H1 (cell line): ENCODE results near the gene DIPK2A. TPM values are rescaled to one million over a fixed set of nuclear protein-coding genes. Genes with fewer than 3 reads are reported as not detected.

Experiments used
- CTCF ChIA-PET: fragments of 300-600 bp; sonication (Branson Sonifier 250); formaldehyde crosslinking; loops from one replicate; lab custom pipeline; 2021; ENCODE audit not compliant: partially characterized antibody; lab: Charles Lee
- POLR2A ChIA-PET: fragments of 300-600 bp; sonication (Branson Sonifier 250); formaldehyde crosslinking; loops from one replicate; lab custom pipeline; 2021; ENCODE audit warnings: inconsistent platforms; ENCODE audit not compliant: partially characterized antibody; lab: Charles Lee
- DNase-seq, 2 experiments: peaks; one replicate each; pipeline versions ENCODE4 v3.0.0 to v3.0.0-alpha.2; 2010 to 2022; ENCODE audit warnings: low spot score in 2 of 2, low read depth in 1 of 2, mixed read lengths in 1 of 2
- FAIRE-seq: peaks from 2 replicates; lab custom pipeline; 2011; peaks lifted over from hg19 to GRCh38; lab: Jason Lieb, UNC
- H2AFZ ChIP-seq: 2 replicates; pipeline ENCODE4 v1.8.1; 2012; ENCODE audit warnings: low read length, inconsistent platforms
- H2AK5ac ChIP-seq: 2 replicates; pipeline ENCODE4 v1.6.1; 2013; ENCODE audit warnings: low read depth, low read length
- H2BK120ac ChIP-seq: replicated peaks from 2 replicates; pipeline ENCODE3; 2013; ENCODE audit warnings: low read depth, low read length, inconsistent platforms
- H2BK12ac ChIP-seq: 2 replicates; pipeline ENCODE4 v1.6.1; 2013; ENCODE audit warnings: low read depth, low read length
- H2BK15ac ChIP-seq: 2 replicates; pipeline ENCODE4 v1.6.1; 2013; ENCODE audit warnings: low read length
- H2BK20ac ChIP-seq: 2 replicates; pipeline ENCODE4 v1.6.1; 2013; ENCODE audit warnings: low read length
- H2BK5ac ChIP-seq: 2 replicates; pipeline ENCODE4 v1.6.1; 2013; ENCODE audit warnings: low read depth, low read length
- H3K14ac ChIP-seq: 2 replicates; pipeline ENCODE4 v1.6.1; 2013; ENCODE audit warnings: inconsistent platforms; ENCODE audit not compliant: insufficient read length
- H3K18ac ChIP-seq: 2 replicates; pipeline ENCODE4 v1.6.1; 2013; ENCODE audit warnings: low read length; ENCODE audit errors: extremely low read depth
- H3K23ac ChIP-seq: 2 replicates; pipeline ENCODE4 v1.6.1; 2013; ENCODE audit warnings: inconsistent platforms; ENCODE audit not compliant: insufficient read length
- H3K23me2 ChIP-seq: 2 replicates; pipeline ENCODE4 v1.6.1; 2013; ENCODE audit warnings: low read depth, low read length
- H3K27ac ChIP-seq: 2 replicates; pipeline ENCODE4 v1.6.1; 2011; ENCODE audit warnings: low read depth, low read length, inconsistent platforms
- H3K27me3 ChIP-seq, 4 experiments: replicated peaks in 1 of 4; 1 replicate in 1 of 4; 2 replicates in 3 of 4; pipeline versions ENCODE4 v1.6.1 to v1.8.1; 2011 to 2013; ENCODE audit warnings: low read length in 3 of 4, mild to moderate bottlenecking in 3 of 4, inconsistent platforms in 2 of 4, mixed read lengths in 2 of 4, moderate library complexity in 1 of 4; ENCODE audit not compliant: control insufficient read depth in 3 of 4, insufficient read depth in 3 of 4; ENCODE audit errors: extremely low read depth in 1 of 4
- H3K36me3 ChIP-seq, 4 experiments: 2 replicates each; pipeline versions ENCODE4 v1.6.1 to v1.8.1; 2011 to 2013; ENCODE audit warnings: mild to moderate bottlenecking in 4 of 4, low read length in 3 of 4, moderate library complexity in 2 of 4, control low read depth in 1 of 4, inconsistent platforms in 1 of 4; ENCODE audit not compliant: insufficient read depth in 4 of 4, control insufficient read depth in 2 of 4
- H3K4ac ChIP-seq: replicated peaks from 2 replicates; pipeline ENCODE3; 2013; ENCODE audit warnings: low read length, low read depth, mixed read lengths, inconsistent platforms; ENCODE audit not compliant: insufficient read length
- H3K4me1 ChIP-seq, 4 experiments: replicated peaks in 1 of 4; 1 replicate in 1 of 4; 2 replicates in 3 of 4; pipeline versions ENCODE4 v1.6.1 to v1.8.1; 2011 to 2013; ENCODE audit warnings: low read length in 3 of 4, inconsistent platforms in 2 of 4, mixed read lengths in 1 of 4; ENCODE audit not compliant: insufficient read depth in 4 of 4, control insufficient read depth in 3 of 4
- H3K4me2 ChIP-seq, 2 experiments: 2 replicates each; pipeline versions ENCODE4 v1.6.1 to v1.8.1; 2011 to 2013; ENCODE audit warnings: low read depth in 2 of 2, low read length in 2 of 2, control low read depth in 1 of 2, inconsistent platforms in 1 of 2, mild to moderate bottlenecking in 1 of 2; ENCODE audit not compliant: insufficient read depth in 1 of 2
- H3K4me3 ChIP-seq, 4 experiments: fragments of 200-600, 300-600 bp in 1 of 4; sonication (generic), shearing (Covaris generic), sonication (Bioruptor Twin) in 1 of 4; 2 replicates each; pipeline versions ENCODE4 v1.5.1 to v1.8.1; 2011 to 2016; ENCODE audit warnings: low read length in 4 of 4, low read depth in 3 of 4, control low read depth in 2 of 4, inconsistent platforms in 2 of 4, mild to moderate bottlenecking in 2 of 4, mixed read lengths in 1 of 4, moderate library complexity in 1 of 4; ENCODE audit not compliant: insufficient read depth in 2 of 4; ENCODE audit errors: extremely low read depth in 1 of 4
- H3K56ac ChIP-seq: replicated peaks from 2 replicates; pipeline ENCODE3; 2013; ENCODE audit warnings: low read depth, mild to moderate bottlenecking, mixed read lengths, low read length, inconsistent platforms; ENCODE audit not compliant: insufficient read length
- H3K79me1 ChIP-seq: 2 replicates; pipeline ENCODE4 v1.6.1; 2013; ENCODE audit warnings: low read depth, low read length, control low read depth
- H3K79me2 ChIP-seq, 2 experiments: 2 replicates each; pipeline versions ENCODE4 v1.6.1 to v1.8.1; 2012 to 2013; ENCODE audit warnings: low read length in 2 of 2, mild to moderate bottlenecking in 2 of 2, inconsistent platforms in 1 of 2; ENCODE audit not compliant: insufficient read depth in 2 of 2, control insufficient read depth in 1 of 2
- H3K9ac ChIP-seq, 4 experiments: replicated peaks in 1 of 4; 1 replicate in 1 of 4; 2 replicates in 3 of 4; pipeline versions ENCODE4 v1.6.1 to v1.8.1; 2011 to 2013; ENCODE audit warnings: low read depth in 3 of 4, low read length in 3 of 4, control low read depth in 2 of 4, mild to moderate bottlenecking in 2 of 4, moderate library complexity in 2 of 4, inconsistent platforms in 1 of 4; ENCODE audit errors: extremely low read depth in 1 of 4
- H3K9me3 ChIP-seq, 2 experiments: 2 replicates each; pipeline versions ENCODE4 v1.6.1 to v1.8.1; 2012 to 2013; ENCODE audit warnings: mild to moderate bottlenecking in 2 of 2, moderate library complexity in 2 of 2, control low read depth in 1 of 2, inconsistent platforms in 1 of 2, low read depth in 1 of 2, low read length in 1 of 2, mixed read lengths in 1 of 2; ENCODE audit not compliant: insufficient read depth in 2 of 2
- H4K20me1 ChIP-seq, 2 experiments: replicated peaks in 1 of 2; 2 replicates each; pipeline versions ENCODE3 to v1.8.1; 2011 to 2013; ENCODE audit warnings: inconsistent platforms in 2 of 2, low read length in 2 of 2, mild to moderate bottlenecking in 1 of 2; ENCODE audit not compliant: insufficient read depth in 2 of 2, control insufficient read depth in 1 of 2
- H4K5ac ChIP-seq: 2 replicates; pipeline ENCODE4 v1.6.1; 2013; ENCODE audit warnings: low read length, low read depth, mixed read lengths, inconsistent platforms; ENCODE audit not compliant: insufficient read length
- H4K8ac ChIP-seq: 2 replicates; pipeline ENCODE4 v1.8.0; 2013; ENCODE audit warnings: mild to moderate bottlenecking, moderate library complexity, low read length, inconsistent platforms; ENCODE audit not compliant: insufficient read depth; ENCODE audit errors: extremely low read depth
- H4K91ac ChIP-seq: replicated peaks from 2 replicates; pipeline ENCODE3; 2013; ENCODE audit warnings: low read length, mixed read lengths, inconsistent platforms; ENCODE audit not compliant: insufficient read length
- EZH2 ChIP-seq: fragments of 200-600 bp; sonication (generic); IDR thresholded peaks from 2 replicates; pipeline ENCODE4 v1.7.1; 2012; ENCODE audit warnings: low read depth, mild to moderate bottlenecking, moderate library complexity, low read length, inconsistent platforms; ENCODE audit not compliant: severe bottlenecking
- GABPA ChIP-seq: IDR thresholded peaks from 2 replicates; pipeline ENCODE4 v1.6.1; 2011; ENCODE audit warnings: mild to moderate bottlenecking, low read length, moderate library complexity, borderline replicate concordance; ENCODE audit not compliant: insufficient read depth
- KDM1A ChIP-seq: fragments of 200-600, 300-600 bp; sonication (generic); IDR thresholded peaks from 2 replicates; pipeline ENCODE4 v1.7.1; 2016; ENCODE audit warnings: mild to moderate bottlenecking, low read length, borderline replicate concordance
- KDM5A ChIP-seq: fragments of 200-600 bp; IDR thresholded peaks from 2 replicates; pipeline ENCODE4 v1.7.1; 2012; ENCODE audit warnings: mild to moderate bottlenecking, low read length, inconsistent platforms, mixed read lengths
- NANOG ChIP-seq: IDR thresholded peaks from 2 replicates; pipeline ENCODE4 v1.6.1; 2011; ENCODE audit warnings: low read length, low read depth, mild to moderate bottlenecking, inconsistent platforms; ENCODE audit not compliant: insufficient read depth, poor library complexity, severe bottlenecking
- POLR2A ChIP-seq, 2 experiments: IDR thresholded peaks; 1 replicate in 1 of 2; 2 replicates in 1 of 2; pipeline ENCODE4 v1.6.1; 2011; ENCODE audit warnings: low read depth in 2 of 2, low read length in 2 of 2, mild to moderate bottlenecking in 2 of 2; ENCODE audit errors: control extremely low read depth in 1 of 2
- RBBP5 ChIP-seq: IDR thresholded peaks from 2 replicates; pipeline ENCODE4 v1.7.1; 2012; ENCODE audit warnings: low read depth, mild to moderate bottlenecking, inconsistent platforms, low read length, moderate library complexity, borderline replicate concordance
- SRF ChIP-seq: IDR thresholded peaks from 2 replicates; pipeline ENCODE4 v1.6.1; 2011; ENCODE audit warnings: mild to moderate bottlenecking, low read depth, low read length, moderate library complexity
- TAF1 ChIP-seq: IDR thresholded peaks from 2 replicates; pipeline ENCODE4 v1.6.1; 2011; ENCODE audit warnings: mild to moderate bottlenecking, low read depth, low read length
- TAF7 ChIP-seq: optimal IDR thresholded peaks from 2 replicates; pipeline ENCODE3; 2011; ENCODE audit warnings: low read depth, mild to moderate bottlenecking, inconsistent platforms, low read length, moderate library complexity, borderline replicate concordance
- whole genome bisulfite sequencing, 2 experiments: shearing (Covaris generic) in 1 of 2; methylation state at CpG; one replicate each; pipeline versions ENCODE4 v1.1.6 to v1.1.7; 2013 to 2015; ENCODE audit warnings: low lambda C conversion rate in 2 of 2, mixed read lengths in 2 of 2, inconsistent platforms in 1 of 2, low coverage in 1 of 2, missing lambda C conversion rate in 1 of 2; ENCODE audit not compliant: insufficient replicate concordance in 2 of 2, insufficient coverage in 1 of 2, insufficient read length in 1 of 2; ENCODE audit errors: extremely low coverage in 1 of 2, missing lambda C conversion rate in 1 of 2; 5-methylcytosine and 5-hydroxymethylcytosine counted together
- polyA plus RNA-seq, 7 experiments: library from polyadenylated mRNA; depleted of rRNA in 3 of 7; stranded (reverse) in 5 of 7; unstranded in 2 of 7; fragments of >200 nt in 5 of 7; fragments of 200-250 nt in 2 of 7; gene quantifications; 1 replicate in 5 of 7; 2 replicates in 1 of 7; 4 replicates in 1 of 7; pipeline versions ENCODE4 v1.2.1 to v1.2.3, GENCODE V29; 2011 to 2013; ENCODE audit warnings: missing spikeins in 2 of 7, mixed read lengths in 2 of 7
- total RNA-seq: library from RNA; stranded (reverse); fragmentation: NEBNext Ultra II Directional; extraction: Animal tissue kit (Norgen Biotek cat#: 25700); gene quantifications from 2 replicates; pipeline ENCODE4 v1.2.1, GENCODE V29; 2021
- TF ChIP-seq, protein P1 (sequence below): IDR thresholded peaks from 2 replicates; pipeline ENCODE4 v1.6.1; 2012; ENCODE audit warnings: inconsistent platforms
- TF ChIP-seq, protein P2 (sequence below): IDR thresholded peaks from 2 replicates; pipeline ENCODE4 v1.6.1; 2011; ENCODE audit warnings: low read depth, mild to moderate bottlenecking, low read length; ENCODE audit not compliant: insufficient read depth

Gene DIPK2A
- total and polyA plus RNA-seq, 2 of the 8 experiments (the other 6 are each of a cell fraction or from before 2014, with no cell fraction given): 18.4 to 28.7 TPM

GRCh38 chr3:143988306-143988705, 16.7 kb downstream of the DIPK2A start:
- Histone ChIP-seq H3K23ac (no peak overlapping the region), H2BK120ac (no peak overlapping the region), H3K56ac (no peak overlapping the region), H3K79me2 (peaks cover 6 to 71% of the 10 kb centered on the region in 2 experiments; a peak in 3 of 4 replicates), H3K9me3 (no peaks in the 10 kb centered on the region), H3K27ac (no peak overlapping the region), H3K4ac (no peak overlapping the region), H2BK5ac (no peak overlapping the region), H4K91ac (no peak overlapping the region), H3K14ac (no peak overlapping the region), H3K4me2 (no peak overlapping the region), H3K18ac (no peak overlapping the region), H2AFZ (no peak overlapping the region), H3K36me3 (peaks cover 0 to 16% (median 4%) of the 10 kb centered on the region in 4 experiments; a peak in 4 of 8 replicates), H3K4me1 (no peaks in the 10 kb centered on the region; a peak in 1 of 7 replicates), H3K23me2 (no peaks in the 10 kb centered on the region), H3K4me3 (no peak overlapping the region), H3K79me1 (no peaks in the 10 kb centered on the region), H3K27me3 (no peaks in the 10 kb centered on the region), H4K8ac (no peak overlapping the region), H3K9ac (no peak overlapping the region), H2BK20ac (no peak overlapping the region), H2AK5ac (no peak overlapping the region), H4K5ac (no peak overlapping the region), H4K20me1 (peaks cover 2 to 5% of the 10 kb centered on the region in 2 experiments), H2BK15ac (no peak overlapping the region), H2BK12ac (no peak overlapping the region)
- POLR2A ChIA-PET: no interaction called here
- CTCF ChIA-PET: no interaction called here
- WGBS, 2 experiments: 98% methylated on average over 3 of the region's 3 CpGs; no CpG with 5 or more reads in 1 of the 2 experiments
- DNase-seq (no peak), FAIRE-seq (no peak)
- TF ChIP-seq TAF1 (no peak), RBBP5 (no peak), POLR2A (IDR thresholded peaks at IDR 0.05; ENCODE audit: control extremely low read depth in 1 of 2, low read depth in 2 of 2, low read length in 2 of 2) (no peak), KDM5A (no peak), KDM1A (no peak), EZH2 (no peak), TAF7 (no peak), NANOG (no peak), SRF (no peak), GABPA (no peak)
- TF ChIP-seq, protein P1, sequence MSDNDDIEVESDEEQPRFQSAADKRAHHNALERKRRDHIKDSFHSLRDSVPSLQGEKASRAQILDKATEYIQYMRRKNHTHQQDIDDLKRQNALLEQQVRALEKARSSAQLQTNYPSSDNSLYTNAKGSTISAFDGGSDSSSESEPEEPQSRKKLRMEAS: no peak
- TF ChIP-seq, protein P2, sequence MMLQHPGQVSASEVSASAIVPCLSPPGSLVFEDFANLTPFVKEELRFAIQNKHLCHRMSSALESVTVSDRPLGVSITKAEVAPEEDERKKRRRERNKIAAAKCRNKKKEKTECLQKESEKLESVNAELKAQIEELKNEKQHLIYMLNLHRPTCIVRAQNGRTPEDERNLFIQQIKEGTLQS: no peak
